ENCODE data around the gene HDAC6.

DNA sequence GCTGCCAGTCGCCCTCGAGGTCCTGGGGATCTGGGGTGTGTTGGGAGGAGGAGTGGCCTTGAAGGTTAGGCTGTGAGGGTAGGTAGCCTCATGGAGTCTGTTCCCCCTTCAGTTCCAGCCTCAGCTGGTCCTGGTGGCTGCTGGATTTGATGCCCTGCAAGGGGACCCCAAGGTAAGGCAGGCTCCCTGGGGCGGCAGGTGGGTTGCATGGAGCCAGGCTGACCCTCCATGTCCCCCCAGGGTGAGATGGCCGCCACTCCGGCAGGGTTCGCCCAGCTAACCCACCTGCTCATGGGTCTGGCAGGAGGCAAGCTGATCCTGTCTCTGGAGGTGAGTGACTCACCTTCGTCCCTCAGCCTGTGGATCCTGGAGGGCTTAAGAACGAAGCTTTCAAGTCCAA, 12.9 kb downstream of the HDAC6 start:
- TF ChIP-seq POLR2A (IDR thresholded peaks at IDR 0.05), result no peak
- TF ChIP-seq, protein P1, sequence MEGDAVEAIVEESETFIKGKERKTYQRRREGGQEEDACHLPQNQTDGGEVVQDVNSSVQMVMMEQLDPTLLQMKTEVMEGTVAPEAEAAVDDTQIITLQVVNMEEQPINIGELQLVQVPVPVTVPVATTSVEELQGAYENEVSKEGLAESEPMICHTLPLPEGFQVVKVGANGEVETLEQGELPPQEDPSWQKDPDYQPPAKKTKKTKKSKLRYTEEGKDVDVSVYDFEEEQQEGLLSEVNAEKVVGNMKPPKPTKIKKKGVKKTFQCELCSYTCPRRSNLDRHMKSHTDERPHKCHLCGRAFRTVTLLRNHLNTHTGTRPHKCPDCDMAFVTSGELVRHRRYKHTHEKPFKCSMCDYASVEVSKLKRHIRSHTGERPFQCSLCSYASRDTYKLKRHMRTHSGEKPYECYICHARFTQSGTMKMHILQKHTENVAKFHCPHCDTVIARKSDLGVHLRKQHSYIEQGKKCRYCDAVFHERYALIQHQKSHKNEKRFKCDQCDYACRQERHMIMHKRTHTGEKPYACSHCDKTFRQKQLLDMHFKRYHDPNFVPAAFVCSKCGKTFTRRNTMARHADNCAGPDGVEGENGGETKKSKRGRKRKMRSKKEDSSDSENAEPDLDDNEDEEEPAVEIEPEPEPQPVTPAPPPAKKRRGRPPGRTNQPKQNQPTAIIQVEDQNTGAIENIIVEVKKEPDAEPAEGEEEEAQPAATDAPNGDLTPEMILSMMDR (IDR thresholded peaks at IDR 0.05), result no peak

All from adrenal gland (tissue), 5 donors.